Measurements from ENCODE around the gene IP6K1.
"Not testable (repeated sequence)": the region's sequence is repeated elsewhere in the genome, so short reads cannot be mapped to it uniquely, and the experiment has no call there.

Gene IP6K1

GRCh38 chr3:49706456-49707112 lies 79.8 kb downstream of the IP6K1 start:
- no peak for DNase-seq

- no peak for DNase-seq
Observed at GRCh38 chr3:49705390-49705960, 80.9 kb downstream of the IP6K1 start.

GRCh38 chr3:49704629-49705028 lies 81.7 kb downstream of the IP6K1 start:
- no peak for DNase-seq

- no peak for DNase-seq
Observed at GRCh38 chr3:49703956-49704355, 82.4 kb downstream of the IP6K1 start.

GRCh38 chr3:49703443-49703927 lies 82.9 kb downstream of the IP6K1 start:
- no peak for DNase-seq

GRCh38 chr3:49702672-49703071 lies 83.7 kb downstream of the IP6K1 start:
- no peak for DNase-seq

GRCh38 chr3:49701388-49702077 lies 84.8 kb downstream of the IP6K1 start:
- no peak for DNase-seq

GRCh38 chr3:49700453-49701128 lies 85.8 kb downstream of the IP6K1 start:
- DNase-seq = no peak

GRCh38 chr3:49700014-49700413 lies 86.3 kb downstream of the IP6K1 start:
- no peak for DNase-seq

GRCh38 chr3:49699281-49699979 lies 86.9 kb downstream of the IP6K1 start:
- no peak for DNase-seq

- not testable (repeated sequence) for DNase-seq
Observed at GRCh38 chr3:49695350-49696015, 90.9 kb downstream of the IP6K1 start.

GRCh38 chr3:49694409-49695070 lies 91.8 kb downstream of the IP6K1 start:
- not testable (repeated sequence) for DNase-seq

GRCh38 chr3:49691481-49691880 lies 94.9 kb downstream of the IP6K1 start:
- not testable (repeated sequence) for DNase-seq

- DNase-seq = not testable (repeated sequence)
Observed at GRCh38 chr3:49690856-49691255, 95.5 kb downstream of the IP6K1 start.

- DNase-seq = not testable (repeated sequence)
Observed at GRCh38 chr3:49689908-49690624, 96.3 kb downstream of the IP6K1 start.

- no peak for DNase-seq
Observed at GRCh38 chr3:49689046-49689907, 97.1 kb downstream of the IP6K1 start, which contains the start of the genes MST1 and RNF123. Gene MST1 (minus strand): TSS chr3:49689474. CDS start chr3:49688691, 783 bp downstream. Gene RNF123 (plus strand): TSS chr3:49689557. CDS start chr3:49691166, 1,609 bp downstream.

- not testable (repeated sequence) for DNase-seq
Observed at GRCh38 chr3:49688338-49689045, 97.8 kb downstream of the IP6K1 start.

- not testable (repeated sequence) for DNase-seq
Observed at GRCh38 chr3:49687424-49687795, 98.9 kb downstream of the IP6K1 start.

Measured in NCI-H187 (cell line).